ENCODE data around the gene CES3. TPM values are rescaled to one million over a fixed set of nuclear protein-coding genes. Genes with fewer than 3 reads are reported as not detected.

CES3 gene
- total RNA-seq, 1 donor from 2014 or later: 0.62 TPM

GRCh38 chr16:67017810-67018488 lies 56.9 kb downstream of the CES3 start:
- intact Hi-C loops (cut with DNase I): loop anchor here (5.0 kb wide), 1 partner anchor 139 kb away; the partner anchor contains the start of genes FBXL8 and TRADD
- peak; percentile 77 for DNase-seq (ENCODE audit: low spot score)

- intact Hi-C loops (cut with DNase I): loop anchor here (5.0 kb wide), 1 partner anchor 138 kb away; the partner anchor contains the start of genes FBXL8 and TRADD
- DNase-seq (ENCODE audit: low spot score): no peak
These were observed 58.1 kb downstream of the CES3 start for GRCh38 chr16:67019171-67019570.

GRCh38 chr16:67021321-67021720 lies 60.3 kb downstream of the CES3 start:
- DNase-seq (ENCODE audit: low spot score): peak; percentile 4
- intact Hi-C loops (cut with DNase I): no loop called here

- intact Hi-C loops (cut with DNase I): no loop called here
- DNase-seq (ENCODE audit: low spot score): no peak
These were observed 61.6 kb downstream of the CES3 start for GRCh38 chr16:67022531-67023214.

DNA sequence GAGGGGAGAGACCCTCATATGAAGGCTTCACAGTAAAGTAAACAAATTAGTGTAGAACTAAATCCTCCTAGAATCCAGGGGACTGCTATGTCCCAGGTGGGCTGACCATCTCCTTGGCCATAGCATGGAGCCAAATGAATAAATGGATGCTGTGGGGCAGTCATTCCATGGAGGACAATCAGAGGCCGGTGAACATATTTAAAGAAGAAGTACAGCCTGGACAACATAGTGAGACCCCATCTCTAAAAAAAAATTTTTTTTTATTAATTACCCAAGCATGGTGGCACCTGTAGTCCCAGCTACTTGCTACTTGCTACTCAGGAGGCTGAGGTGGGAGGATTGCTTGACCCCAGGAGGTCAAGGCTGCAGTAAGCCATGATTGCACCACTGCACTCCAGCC lies 62.6 kb downstream of the CES3 start:
- intact Hi-C loops (cut with DNase I): no loop called here
- peak; percentile 41 for DNase-seq (ENCODE audit: low spot score)

Other genes with a start within 250 kb of the CES3 start
- 123 TPM for gene DYNC1LI2, start 209.7 kb upstream of the CES3 start, total RNA-seq
- gene TERB1, start 159.7 kb upstream of the CES3 start, total RNA-seq: not detected
- 31.1 TPM for gene NAE1, start 130.3 kb upstream of the CES3 start, total RNA-seq
- not detected for gene CA7, start 116.9 kb upstream of the CES3 start, total RNA-seq
- gene PDP2, start 80.8 kb upstream of the CES3 start, total RNA-seq: 2.7 TPM
- 0.35 TPM for gene CDH16, start 42.4 kb upstream of the CES3 start, total RNA-seq
- 245 TPM for gene RRAD, start 35.7 kb upstream of the CES3 start, total RNA-seq
- 118 TPM for gene CIAO2B, start 26.9 kb upstream of the CES3 start, total RNA-seq
- 64.0 TPM for gene CES2, start 25.8 kb upstream of the CES3 start, total RNA-seq
- gene CES4A, start 27.3 kb downstream of the CES3 start, total RNA-seq: 11.9 TPM
- gene CBFB, start 67.9 kb downstream of the CES3 start, total RNA-seq: 33.7 TPM
- 8.8 TPM for gene PHAF1, start 148.7 kb downstream of the CES3 start, total RNA-seq
- 12.4 TPM for gene B3GNT9, start 189.7 kb downstream of the CES3 start, total RNA-seq
- 11.0 TPM for gene TRADD, start 198.6 kb downstream of the CES3 start, total RNA-seq
- 9.5 TPM for gene FBXL8, start 198.7 kb downstream of the CES3 start, total RNA-seq
- 49.1 TPM for gene HSF4, start 203.5 kb downstream of the CES3 start, total RNA-seq
- gene NOL3, start 209.3 kb downstream of the CES3 start, total RNA-seq: 86.3 TPM
- gene MATCAP1, start 222.7 kb downstream of the CES3 start, total RNA-seq: 22.2 TPM
- gene EXOC3L1, start 228.9 kb downstream of the CES3 start, total RNA-seq: 2.8 TPM
- 34.4 TPM for gene E2F4, start 230.9 kb downstream of the CES3 start, total RNA-seq
- gene ELMO3, start 237.9 kb downstream of the CES3 start, total RNA-seq: 0.92 TPM

All from cardiac septum (tissue), 1 donor.